Measurements from ENCODE around the gene TAF5L. TPM values are rescaled to one million over a fixed set of nuclear protein-coding genes. Genes with fewer than 3 reads are reported as not detected.

The TAF5L gene
- total RNA-seq, 1 experiment from 2014 or later, result 40.5 TPM

Small RNA genes within 50 kb of the gene (small RNA-seq; reads per million reads assigned to genes)
- gene HMGN2P19, result not detected
- gene RNA5SP78, result not detected

Other genes starting within 250 kb of the TAF5L start
- not detected in 2 replicates for gene ACTA1, start 192.0 kb downstream of the TAF5L start, total RNA-seq (2014; rRNA removed; shearing (Covaris generic))
- 25.5 and 38.7 TPM in 2 replicates for gene NUP133, start 117.8 kb downstream of the TAF5L start, total RNA-seq (2014; rRNA removed; shearing (Covaris generic))
- 25.9 and 27.6 TPM in 2 replicates for gene ABCB10, start 67.4 kb downstream of the TAF5L start, total RNA-seq (2014; rRNA removed; shearing (Covaris generic))
- gene URB2, start 125 bp upstream of the TAF5L start, total RNA-seq (2014; rRNA removed; shearing (Covaris generic)), result 27.8 and 31.8 TPM in 2 replicates

All from HT1080 (cell line).